ENCODE measurements around the gene MAPK8. TPM values are rescaled to one million over a fixed set of nuclear protein-coding genes. Genes with fewer than 3 reads are reported as not detected.

MAPK8 gene
- total RNA-seq, 1 donor from 2014 or later, result 52.3 TPM

DNA sequence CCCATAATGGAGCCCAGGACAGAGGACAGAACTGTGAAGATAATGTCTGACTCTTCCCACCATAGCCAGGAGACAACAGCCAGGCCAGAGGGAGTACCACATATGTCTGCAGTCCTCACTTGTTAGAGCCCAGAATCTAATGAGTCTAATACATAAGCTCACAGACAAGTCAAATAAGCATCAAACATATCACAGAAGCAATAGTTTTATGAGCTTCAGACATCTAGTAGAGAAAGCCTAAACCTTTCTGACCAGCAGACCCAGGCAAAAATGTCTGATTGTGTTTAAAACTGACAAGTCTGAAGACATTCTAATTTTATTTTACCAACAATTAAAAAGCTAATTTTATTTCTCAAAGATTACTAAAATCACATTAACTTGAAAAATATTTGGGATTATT, 75.5 kb downstream of the MAPK8 start:
- H3K36me3 Mint-ChIP-seq (ENCODE audit: low read depth), result no peaks in the 10 kb centered on the region
- H3K4me3 Mint-ChIP-seq, result no peak overlapping the region
- H3K4me1 Mint-ChIP-seq (ENCODE audit: low read depth), result no peaks in the 10 kb centered on the region
- intact Hi-C loops (cut with micrococcal nuclease), result no loop called here
- DNase-seq (ENCODE audit: low spot score), result no peak
- no peaks in the 10 kb centered on the region for H3K27me3 Mint-ChIP-seq (ENCODE audit: insufficient read depth)
- no peaks in the 10 kb centered on the region for H3K9me3 Mint-ChIP-seq
- no peak overlapping the region for H3K27ac Mint-ChIP-seq

DNA sequence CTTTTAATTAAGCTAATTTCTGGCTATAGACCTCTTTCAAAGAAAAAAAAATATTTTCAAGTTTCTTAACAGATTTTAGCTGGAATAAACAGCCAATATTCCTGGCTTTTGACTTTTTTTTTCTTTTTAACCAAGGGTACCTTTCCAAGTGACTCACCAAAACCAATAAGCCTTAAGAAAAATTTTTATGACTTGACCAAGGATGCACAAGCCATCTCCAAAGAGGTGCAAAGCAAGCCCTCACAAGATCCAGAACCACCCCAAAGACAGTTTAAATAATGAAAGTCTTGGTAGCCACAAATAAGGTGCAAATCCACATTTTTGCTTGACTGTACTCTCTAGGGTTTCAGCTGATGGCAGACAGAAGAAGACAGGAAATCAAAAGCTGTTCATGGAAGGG, 76.5 kb downstream of the MAPK8 start:
- intact Hi-C loops (cut with micrococcal nuclease), result no loop called here
- Mint-ChIP-seq H3K4me1 (ENCODE audit: low read depth) (no peaks in the 10 kb centered on the region), H3K36me3 (ENCODE audit: low read depth) (no peaks in the 10 kb centered on the region), H3K4me3 (no peak overlapping the region), H3K9me3 (no peaks in the 10 kb centered on the region), H3K27me3 (ENCODE audit: insufficient read depth) (no peaks in the 10 kb centered on the region), H3K27ac (no peak overlapping the region)
- no peak for DNase-seq (ENCODE audit: low spot score)

DNA sequence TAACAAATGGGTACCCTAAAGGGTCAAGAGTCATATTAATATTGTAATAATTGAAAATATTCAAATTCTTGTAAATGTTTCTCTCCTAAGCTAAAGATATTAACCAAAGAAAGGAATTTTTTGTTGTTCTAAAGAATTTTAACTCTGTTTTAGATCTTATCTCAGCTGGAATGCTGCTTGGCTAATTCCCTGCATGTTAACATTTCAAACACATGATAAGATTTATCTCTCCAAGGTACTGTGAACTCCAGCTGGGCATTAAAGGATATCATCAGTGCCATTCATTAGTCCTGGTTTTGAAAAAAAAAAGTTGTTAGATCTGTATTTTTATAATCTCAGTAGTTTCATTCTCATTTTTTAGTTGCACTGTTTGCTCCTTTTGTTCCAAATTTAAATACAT, 76.9 kb downstream of the MAPK8 start:
- Mint-ChIP-seq H3K9me3 (no peaks in the 10 kb centered on the region), H3K36me3 (ENCODE audit: low read depth) (no peaks in the 10 kb centered on the region), H3K27ac (no peak overlapping the region), H3K4me3 (no peak overlapping the region), H3K4me1 (ENCODE audit: low read depth) (no peaks in the 10 kb centered on the region), H3K27me3 (ENCODE audit: insufficient read depth) (no peaks in the 10 kb centered on the region)
- no peak for DNase-seq (ENCODE audit: low spot score)
- intact Hi-C loops (cut with micrococcal nuclease), result no loop called here

DNA sequence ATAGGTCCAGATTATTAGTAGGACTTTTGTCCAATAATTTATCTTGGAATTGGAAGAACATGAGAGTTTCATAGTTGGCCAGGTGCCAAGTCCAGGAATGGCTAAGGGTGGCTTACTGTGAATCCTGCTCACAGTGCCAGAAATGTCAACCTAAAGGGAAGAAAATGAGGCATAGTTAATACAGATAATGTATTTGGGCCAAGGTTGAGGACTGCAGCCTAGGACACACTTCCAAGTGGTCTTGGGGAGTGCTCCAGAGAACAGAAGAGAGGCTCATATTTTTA, 78.2 kb downstream of the MAPK8 start:
- Mint-ChIP-seq H3K36me3 (ENCODE audit: low read depth) (peaks cover 2% of the 10 kb centered on the region), H3K4me3 (no peak overlapping the region), H3K4me1 (ENCODE audit: low read depth) (peaks cover 9% of the 10 kb centered on the region), H3K27me3 (ENCODE audit: insufficient read depth) (no peaks in the 10 kb centered on the region), H3K9me3 (no peaks in the 10 kb centered on the region), H3K27ac (no peak overlapping the region)
- DNase-seq (ENCODE audit: low spot score), result no peak
- intact Hi-C loops (cut with micrococcal nuclease), result no loop called here

- H3K27me3 Mint-ChIP-seq (ENCODE audit: insufficient read depth), result peaks cover 4% of the 10 kb centered on the region
- no peak for DNase-seq (ENCODE audit: low spot score)
- H3K27ac Mint-ChIP-seq, result no peak overlapping the region
- peaks cover 41% of the 10 kb centered on the region for H3K4me1 Mint-ChIP-seq (ENCODE audit: low read depth)
- H3K36me3 Mint-ChIP-seq (ENCODE audit: low read depth), result peaks cover 2% of the 10 kb centered on the region
- H3K9me3 Mint-ChIP-seq, result no peaks in the 10 kb centered on the region
- H3K4me3 Mint-ChIP-seq, result no peak overlapping the region
- intact Hi-C loops (cut with micrococcal nuclease), result no loop called here
These were observed 82.8 kb downstream of the MAPK8 start for GRCh38 chr10:48389272-48389671.

DNA sequence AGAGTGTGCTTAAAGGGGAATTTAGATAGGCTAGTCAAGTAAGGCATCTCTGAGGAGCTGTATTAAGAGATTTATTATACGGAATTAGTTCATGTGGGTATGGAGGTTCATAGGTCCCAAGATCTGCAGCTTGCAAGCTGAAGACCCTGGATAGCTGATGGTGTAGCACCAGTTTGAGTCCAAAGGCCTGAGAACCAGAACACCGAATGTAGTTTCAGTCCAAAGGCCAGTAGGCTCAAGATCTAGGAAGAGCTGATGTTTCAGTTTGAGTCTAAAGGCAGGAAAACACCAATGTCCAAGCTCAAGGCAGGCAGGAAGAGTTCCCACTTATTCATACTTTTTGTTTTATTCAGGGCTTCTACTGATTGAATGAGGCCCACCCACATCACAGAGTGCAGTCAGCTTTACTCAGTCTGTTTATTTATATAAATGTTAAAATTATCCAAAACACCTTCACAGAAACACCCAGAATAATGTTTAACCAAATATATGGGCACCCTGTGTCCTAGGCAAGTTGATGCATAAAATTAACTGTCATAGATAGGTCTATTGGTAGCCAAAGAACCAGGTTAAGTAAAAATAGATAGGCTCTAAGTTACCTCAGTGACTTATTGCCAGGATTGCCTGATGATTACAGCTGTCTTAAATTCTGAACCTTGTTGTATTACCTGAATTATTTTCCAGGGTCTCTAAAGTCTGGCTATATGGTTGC, 83.5 kb downstream of the MAPK8 start:
- no peak overlapping the region for H3K27ac Mint-ChIP-seq
- H3K4me1 Mint-ChIP-seq (ENCODE audit: low read depth), result peaks cover 41% of the 10 kb centered on the region
- intact Hi-C loops (cut with micrococcal nuclease), result loop anchor here (2.0 to 5.0 kb wide), 2 partner anchors 17 to 83 kb away; partner anchors contain the start of gene MAPK8
- no peak overlapping the region for H3K4me3 Mint-ChIP-seq
- H3K27me3 Mint-ChIP-seq (ENCODE audit: insufficient read depth), result peaks cover 4% of the 10 kb centered on the region
- no peak for DNase-seq (ENCODE audit: low spot score)
- H3K9me3 Mint-ChIP-seq, result no peaks in the 10 kb centered on the region
- peaks cover 2% of the 10 kb centered on the region for H3K36me3 Mint-ChIP-seq (ENCODE audit: low read depth)

- Mint-ChIP-seq H3K27ac (no peak overlapping the region), H3K36me3 (ENCODE audit: low read depth) (peaks cover 2% of the 10 kb centered on the region), H3K4me3 (no peak overlapping the region), H3K4me1 (ENCODE audit: low read depth) (peaks cover 41% of the 10 kb centered on the region), H3K27me3 (ENCODE audit: insufficient read depth) (peaks cover 4% of the 10 kb centered on the region), H3K9me3 (no peaks in the 10 kb centered on the region)
- intact Hi-C loops (cut with micrococcal nuclease), result loop anchor here (2.0 to 5.0 kb wide), 2 partner anchors 16 to 83 kb away; partner anchors contain the start of gene MAPK8
- DNase-seq (ENCODE audit: low spot score), result no peak
These were observed 84.0 kb downstream of the MAPK8 start for GRCh38 chr10:48390558-48390871.

GRCh38 chr10:48390933-48391845, 84.7 kb downstream of the MAPK8 start:
- Mint-ChIP-seq H3K4me1 (ENCODE audit: low read depth) (peaks cover 41% of the 10 kb centered on the region), H3K4me3 (peak overlapping the region; percentile 6), H3K36me3 (ENCODE audit: low read depth) (peaks cover 2% of the 10 kb centered on the region), H3K27ac (no peak overlapping the region), H3K27me3 (ENCODE audit: insufficient read depth) (peaks cover 4% of the 10 kb centered on the region), H3K9me3 (no peaks in the 10 kb centered on the region)
- DNase-seq (ENCODE audit: low spot score), result no peak
- intact Hi-C loops (cut with micrococcal nuclease), result loop anchor here (2.0 to 5.0 kb wide), 2 partner anchors 16 to 84 kb away; partner anchors contain the start of gene MAPK8

DNA sequence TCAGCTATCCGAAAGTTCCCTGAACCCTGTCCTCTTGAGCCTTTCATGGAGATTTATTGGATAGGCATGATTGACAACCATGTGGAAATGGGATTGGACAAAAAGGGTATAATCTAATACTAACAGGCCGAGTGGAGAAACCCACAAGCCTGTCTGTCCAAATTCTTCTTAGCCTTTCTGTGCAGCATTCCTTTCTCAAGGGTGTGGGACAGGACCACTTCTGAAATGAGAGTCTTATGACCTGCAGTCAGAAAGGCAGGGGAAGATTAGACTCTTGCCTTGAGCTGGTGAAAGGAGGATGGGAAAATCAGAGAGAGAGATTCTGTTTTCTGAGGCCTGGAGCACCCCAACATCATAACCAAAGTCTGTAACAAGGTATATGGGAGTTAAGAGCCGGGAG, 85.5 kb downstream of the MAPK8 start:
- Mint-ChIP-seq H3K36me3 (ENCODE audit: low read depth) (peaks cover 2% of the 10 kb centered on the region), H3K9me3 (no peaks in the 10 kb centered on the region), H3K27ac (no peak overlapping the region), H3K27me3 (ENCODE audit: insufficient read depth) (peaks cover 4% of the 10 kb centered on the region), H3K4me1 (ENCODE audit: low read depth) (peaks cover 41% of the 10 kb centered on the region), H3K4me3 (no peak overlapping the region)
- DNase-seq (ENCODE audit: low spot score), result no peak
- intact Hi-C loops (cut with micrococcal nuclease), result loop anchor here (2.0 to 5.0 kb wide), 2 partner anchors 15 to 85 kb away; partner anchors contain the start of gene MAPK8

- DNase-seq (ENCODE audit: low spot score), result no peak
- intact Hi-C loops (cut with micrococcal nuclease), result no loop called here
- Mint-ChIP-seq H3K36me3 (ENCODE audit: low read depth) (no peaks in the 10 kb centered on the region), H3K4me3 (no peak overlapping the region), H3K27me3 (ENCODE audit: insufficient read depth) (peaks cover 3% of the 10 kb centered on the region), H3K9me3 (no peaks in the 10 kb centered on the region), H3K4me1 (ENCODE audit: low read depth) (peaks cover 10% of the 10 kb centered on the region), H3K27ac (no peak overlapping the region)
These were observed 91.8 kb downstream of the MAPK8 start for GRCh38 chr10:48398261-48398660.

DNA sequence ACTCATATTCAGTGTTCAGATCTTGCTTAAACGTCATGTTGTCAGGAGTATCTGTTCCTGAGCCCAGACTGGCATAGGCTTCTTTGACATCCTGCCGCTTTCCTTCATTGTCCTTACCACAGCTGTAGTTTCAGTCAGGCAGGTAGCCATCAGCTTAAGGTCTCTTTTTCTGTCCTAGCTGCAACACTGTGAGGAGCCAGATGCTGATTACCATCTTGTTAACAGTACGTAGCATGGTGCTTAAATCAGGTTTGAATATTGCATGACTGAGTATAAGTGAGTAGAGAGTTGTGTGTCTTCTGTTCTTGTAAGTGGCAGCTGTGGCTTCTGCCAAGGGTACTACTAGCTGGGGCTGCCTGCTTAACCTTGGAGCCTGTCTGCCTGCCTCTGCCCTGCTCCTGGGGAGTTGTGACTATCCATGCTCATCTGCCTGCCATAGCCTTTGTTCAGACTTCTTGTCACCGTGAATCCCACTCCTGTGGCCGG, 92.6 kb downstream of the MAPK8 start:
- Mint-ChIP-seq H3K9me3 (no peaks in the 10 kb centered on the region), H3K36me3 (ENCODE audit: low read depth) (no peaks in the 10 kb centered on the region), H3K27me3 (ENCODE audit: insufficient read depth) (no peaks in the 10 kb centered on the region), H3K4me1 (ENCODE audit: low read depth) (peaks cover 9% of the 10 kb centered on the region), H3K27ac (no peak overlapping the region), H3K4me3 (no peak overlapping the region)
- DNase-seq (ENCODE audit: low spot score), result no peak
- intact Hi-C loops (cut with micrococcal nuclease), result no loop called here

DNA sequence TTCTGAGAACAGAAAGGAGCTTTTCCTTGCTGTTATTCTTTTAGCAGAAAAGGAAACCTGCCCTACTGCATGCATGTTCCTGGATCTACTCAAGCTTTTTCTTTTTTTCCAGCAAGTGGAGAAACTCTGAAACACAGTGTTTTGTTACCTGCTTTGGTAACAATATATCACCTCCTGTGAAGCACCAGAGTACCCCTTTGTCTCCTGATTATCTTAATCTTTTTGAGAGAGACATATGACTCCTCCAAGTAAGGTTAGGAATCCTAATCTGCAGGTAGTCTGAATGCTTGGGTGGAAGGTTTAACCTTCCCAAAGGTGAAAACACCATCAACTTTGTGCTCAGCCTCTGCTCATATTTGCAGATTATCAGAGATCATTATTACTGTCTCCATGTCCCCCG, 93.1 kb downstream of the MAPK8 start:
- intact Hi-C loops (cut with micrococcal nuclease), result no loop called here
- Mint-ChIP-seq H3K4me3 (no peak overlapping the region), H3K9me3 (no peaks in the 10 kb centered on the region), H3K27me3 (ENCODE audit: insufficient read depth) (no peaks in the 10 kb centered on the region), H3K36me3 (ENCODE audit: low read depth) (peaks cover under 1% of the 10 kb centered on the region), H3K4me1 (ENCODE audit: low read depth) (peaks cover 9% of the 10 kb centered on the region), H3K27ac (no peak overlapping the region)
- no peak for DNase-seq (ENCODE audit: low spot score)

- H3K36me3 Mint-ChIP-seq (ENCODE audit: low read depth), result peaks cover 2% of the 10 kb centered on the region
- no peaks in the 10 kb centered on the region for H3K27me3 Mint-ChIP-seq (ENCODE audit: insufficient read depth)
- no peak for DNase-seq (ENCODE audit: low spot score)
- H3K4me1 Mint-ChIP-seq (ENCODE audit: low read depth), result peaks cover 9% of the 10 kb centered on the region
- H3K27ac Mint-ChIP-seq, result no peak overlapping the region
- intact Hi-C loops (cut with micrococcal nuclease), result no loop called here
- H3K9me3 Mint-ChIP-seq, result no peaks in the 10 kb centered on the region
- H3K4me3 Mint-ChIP-seq, result no peak overlapping the region
These were observed 93.8 kb downstream of the MAPK8 start for GRCh38 chr10:48400129-48400849.

All from activated T-helper 1 cell treated with anti-CD3 and anti-CD28 coated beads, Interleukin-12 subunit alpha, Interleukin-12 subunit beta, Interleukin-2, Interleukin-4 antibody, amounts not matched to agents 30 ng/mL and 10 ng/mL and 1 ng/mL, durations not matched to agents 14 hours and 24 hours and 36 hours (primary cell).